HG03571 (cell line): ENCODE results near the gene GFOD1.
"Not testable (repeated sequence)": the region's sequence is repeated elsewhere in the genome, so short reads cannot be mapped to it uniquely, and the experiment has no call there.

Experiments used
- ATAC-seq: cut with Tn5 transposase; IDR thresholded peaks from one replicate; pipeline ENCODE4 v1.9.1; 2021; ENCODE audit not compliant: unreplicated experiment

The GFOD1 gene

DNA sequence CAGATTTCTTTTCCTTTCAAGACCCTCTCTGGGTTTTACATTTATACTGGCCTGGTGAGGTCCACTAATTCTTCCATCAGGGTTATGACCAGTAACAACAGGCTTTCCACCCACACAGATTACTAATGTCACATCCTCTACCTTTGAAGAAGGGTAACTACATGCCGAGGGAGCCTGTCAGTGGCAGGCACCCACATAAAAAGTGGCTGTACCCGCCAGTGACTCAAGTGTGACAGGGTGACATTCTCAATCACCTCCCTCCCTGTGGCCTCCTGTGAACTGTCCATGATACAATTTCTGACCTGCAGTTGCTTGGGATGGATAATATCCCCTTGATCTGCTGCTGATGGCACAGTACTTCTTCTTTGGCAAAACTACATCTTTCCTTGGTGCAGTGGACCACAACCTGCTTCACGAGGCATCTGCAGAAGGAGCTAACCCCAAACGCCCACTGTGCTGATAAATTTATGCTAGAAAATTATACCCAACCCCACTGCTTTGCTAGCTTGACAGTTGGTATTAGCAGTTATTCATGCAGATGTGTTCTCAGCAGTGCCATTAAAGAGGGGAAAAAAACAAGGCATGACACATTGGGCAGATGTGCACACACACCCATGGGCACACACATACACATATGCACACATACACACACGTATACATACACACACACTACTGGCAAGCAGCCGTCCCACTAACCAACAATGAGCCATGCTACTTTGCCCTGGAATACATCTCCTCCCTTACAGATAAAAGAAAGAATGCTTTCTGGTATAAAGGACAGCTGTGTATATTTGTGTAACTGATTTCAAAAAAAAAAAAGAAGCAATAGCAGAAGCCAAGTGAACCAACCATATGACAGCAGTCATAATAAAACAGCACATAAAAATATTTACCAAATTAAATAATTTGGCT, 20.8 kb downstream of the GFOD1 start:
- no peak for ATAC-seq

DNA sequence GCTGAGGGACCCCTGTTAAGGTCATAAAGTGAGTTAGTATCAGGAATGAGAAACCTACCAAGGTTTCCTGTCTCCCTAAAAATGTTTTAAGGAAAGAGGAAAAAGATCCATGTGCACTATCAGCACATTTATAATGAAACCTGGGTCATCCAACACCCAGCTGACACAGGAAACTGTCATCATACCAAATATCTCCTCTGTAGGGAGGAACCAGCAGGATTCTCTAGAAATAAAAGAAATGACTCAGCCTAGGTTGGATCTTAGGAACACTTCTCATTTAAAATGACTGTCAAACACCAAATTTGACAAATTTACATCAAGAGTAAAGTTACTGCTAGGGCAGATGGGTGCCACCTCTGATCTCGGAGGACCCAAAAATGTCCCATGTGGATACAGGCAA, 21.7 kb downstream of the GFOD1 start:
- no peak for ATAC-seq

DNA sequence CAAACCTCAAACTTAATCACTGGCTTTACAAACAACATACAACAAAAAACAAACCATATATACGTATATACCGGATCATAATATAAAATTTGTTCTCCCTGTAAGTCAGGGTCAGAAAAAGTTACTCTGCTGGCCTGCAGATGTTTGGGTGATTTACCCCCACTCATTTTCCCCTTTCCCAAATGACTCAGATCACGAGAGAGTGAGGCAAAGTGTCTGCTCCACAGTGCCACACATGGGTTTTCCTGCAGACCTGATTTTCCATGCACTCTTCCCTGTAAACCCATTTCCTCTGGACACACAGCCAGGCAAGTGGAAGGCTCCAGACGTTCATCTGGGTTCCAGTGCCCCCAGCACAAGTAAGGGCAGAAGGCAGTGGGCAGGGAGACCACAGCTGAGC, 23.5 kb downstream of the GFOD1 start:
- no peak for ATAC-seq

DNA sequence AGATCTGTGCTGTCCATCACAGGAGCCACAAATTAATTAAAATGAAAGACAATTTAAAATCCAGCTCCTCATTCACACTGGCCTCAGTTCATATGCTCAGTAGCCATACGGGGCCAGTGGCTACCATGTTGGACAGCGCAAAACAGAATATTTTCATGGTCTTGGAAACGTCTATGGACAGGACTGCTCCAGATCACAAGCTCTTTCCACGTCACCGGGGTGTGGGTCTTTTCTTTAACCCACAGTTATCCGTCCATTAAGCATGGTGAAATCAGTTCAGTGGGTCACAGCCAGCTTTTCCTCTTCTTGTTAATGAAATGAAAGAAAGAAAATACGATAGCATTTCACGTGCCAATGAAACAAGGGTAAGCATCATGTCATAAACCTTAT, 24.1 kb downstream of the GFOD1 start:
- no peak for ATAC-seq

DNA sequence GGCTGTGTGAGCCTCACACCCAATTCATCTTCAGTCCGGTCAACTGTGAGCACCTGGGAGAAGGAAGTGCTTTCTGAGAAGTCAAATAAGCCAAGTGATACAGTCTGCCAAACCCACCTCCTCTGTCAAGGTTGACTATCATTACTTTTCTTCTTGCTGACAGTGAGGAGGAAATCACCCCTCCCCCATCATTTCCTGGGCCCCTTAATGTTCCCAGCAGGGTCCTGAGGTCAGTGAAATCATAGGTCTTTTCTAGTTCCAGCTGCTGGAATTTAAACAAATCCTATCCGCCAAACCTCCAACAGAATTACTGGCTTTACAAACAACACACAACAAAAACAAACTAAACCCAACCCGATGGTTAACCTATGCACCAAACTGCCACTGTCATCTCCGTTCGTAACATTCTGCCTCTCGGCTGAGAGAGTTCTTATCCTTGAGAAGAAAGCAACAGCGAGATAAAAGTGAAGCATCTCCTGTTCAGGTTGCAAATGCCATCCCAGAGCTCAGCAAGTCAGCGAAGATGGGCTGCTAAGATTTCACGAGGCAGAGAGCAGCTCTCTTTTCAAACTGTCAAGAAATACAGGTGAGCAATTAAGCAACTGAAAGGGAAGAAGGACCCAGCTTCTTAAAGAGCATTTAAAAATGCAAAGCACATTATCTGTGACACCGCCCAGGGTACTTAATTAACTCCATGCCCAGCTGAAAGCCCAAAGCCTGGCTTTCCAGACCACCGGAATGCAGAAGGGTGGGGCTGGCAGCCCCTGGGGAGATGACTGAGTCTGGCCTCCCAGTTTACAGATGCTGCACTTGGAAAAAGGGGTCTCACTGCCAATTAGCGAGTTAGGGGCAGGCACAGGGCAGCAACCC, 24.7 kb downstream of the GFOD1 start:
- ATAC-seq: no peak

DNA sequence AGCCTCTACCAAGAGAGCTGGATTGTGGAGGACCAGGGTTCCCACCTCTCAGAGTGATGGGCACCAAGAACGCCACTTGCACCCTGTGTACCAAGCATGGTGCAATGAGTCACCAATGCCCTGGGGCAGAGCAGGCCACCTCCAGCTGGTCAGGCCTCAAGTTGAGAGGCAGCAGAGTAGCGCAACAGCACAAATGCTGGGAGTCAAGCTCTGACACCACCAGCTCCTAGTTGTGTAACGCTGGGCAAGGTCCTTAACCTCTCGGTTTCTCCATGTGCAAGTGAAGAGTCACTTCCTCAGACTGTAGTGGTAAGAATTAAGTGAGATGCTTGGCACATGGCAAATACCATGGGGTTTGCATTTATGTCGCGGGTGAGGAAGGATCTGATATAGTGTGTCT, 25.6 kb downstream of the GFOD1 start:
- ATAC-seq: no peak

DNA sequence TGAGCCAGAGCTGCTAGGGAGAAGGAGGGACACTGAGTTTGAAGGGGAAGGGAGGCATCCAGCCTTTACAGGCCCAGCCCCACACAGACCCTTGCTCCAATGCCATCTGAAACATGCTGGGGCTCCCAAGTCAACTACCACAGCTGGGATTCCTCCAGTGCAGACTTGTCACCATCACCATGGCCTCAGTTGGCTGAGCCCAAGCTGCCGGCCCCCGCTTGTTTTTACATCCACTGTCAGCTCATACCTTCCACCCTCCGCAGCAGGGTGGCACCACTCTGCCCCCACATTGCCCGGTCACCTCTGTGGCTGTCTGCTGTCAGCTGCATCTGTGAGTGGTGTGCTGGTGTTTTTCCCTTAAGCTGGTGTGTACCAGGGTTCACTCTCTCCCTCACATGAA, 26.1 kb downstream of the GFOD1 start:
- ATAC-seq: no peak

DNA sequence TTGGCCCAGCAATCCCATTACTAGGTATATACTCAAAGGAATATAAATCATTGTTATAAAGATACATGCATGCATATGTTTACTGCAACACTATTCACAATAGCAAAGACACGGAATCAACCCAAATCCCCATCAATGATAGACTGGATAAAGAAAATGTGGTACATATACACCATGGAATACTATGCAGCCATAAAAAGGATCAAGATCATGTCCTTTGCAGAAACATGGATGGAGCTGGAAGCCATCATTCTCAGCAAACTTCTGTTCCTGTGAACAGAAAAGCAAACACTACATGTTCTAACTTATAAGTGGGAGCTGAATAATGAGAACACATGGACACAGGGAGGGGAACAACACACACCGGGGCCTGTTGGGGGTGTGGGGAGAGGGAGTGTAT, 27.1 kb downstream of the GFOD1 start:
- not testable (repeated sequence) for ATAC-seq

DNA sequence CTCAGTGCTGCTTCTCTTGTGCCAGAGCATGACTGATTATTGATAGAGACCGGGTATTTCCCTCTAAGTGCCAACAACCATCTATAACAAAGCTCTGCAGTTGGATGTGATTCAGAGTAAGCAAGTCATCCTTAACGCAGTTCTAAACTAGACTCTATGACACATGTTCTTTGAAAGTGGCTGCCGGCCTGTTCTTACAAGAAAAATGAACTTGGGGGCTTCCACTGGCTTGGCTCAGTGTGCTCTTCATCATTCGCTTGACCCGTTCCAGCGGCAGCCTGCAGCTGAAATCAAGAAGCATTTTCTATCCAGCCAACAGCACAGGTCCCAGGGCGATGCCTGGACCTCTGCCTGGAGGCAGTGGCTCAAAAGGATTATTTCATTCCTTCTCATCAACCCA, 29.8 kb downstream of the GFOD1 start:
- ATAC-seq: no peak

DNA sequence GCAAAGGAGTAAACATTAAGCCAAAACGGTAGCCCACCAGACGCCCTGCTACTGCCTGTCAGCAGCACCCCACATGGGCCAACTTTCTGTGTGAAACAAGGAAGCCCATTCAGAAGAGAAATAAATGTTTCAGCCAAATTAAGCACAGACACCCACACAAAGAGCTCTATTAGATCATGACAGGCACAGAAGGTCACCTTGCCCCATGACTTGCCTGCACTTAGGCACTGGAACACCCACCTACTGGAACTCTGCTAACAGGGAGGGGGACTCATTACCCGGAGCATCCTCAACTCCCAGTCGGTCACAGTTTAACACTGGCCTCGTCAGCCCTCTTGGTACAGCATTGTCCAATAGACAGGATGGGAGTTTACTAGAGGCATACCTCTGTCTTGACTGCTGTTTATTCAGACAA, 31.8 kb downstream of the GFOD1 start:
- no peak for ATAC-seq

DNA sequence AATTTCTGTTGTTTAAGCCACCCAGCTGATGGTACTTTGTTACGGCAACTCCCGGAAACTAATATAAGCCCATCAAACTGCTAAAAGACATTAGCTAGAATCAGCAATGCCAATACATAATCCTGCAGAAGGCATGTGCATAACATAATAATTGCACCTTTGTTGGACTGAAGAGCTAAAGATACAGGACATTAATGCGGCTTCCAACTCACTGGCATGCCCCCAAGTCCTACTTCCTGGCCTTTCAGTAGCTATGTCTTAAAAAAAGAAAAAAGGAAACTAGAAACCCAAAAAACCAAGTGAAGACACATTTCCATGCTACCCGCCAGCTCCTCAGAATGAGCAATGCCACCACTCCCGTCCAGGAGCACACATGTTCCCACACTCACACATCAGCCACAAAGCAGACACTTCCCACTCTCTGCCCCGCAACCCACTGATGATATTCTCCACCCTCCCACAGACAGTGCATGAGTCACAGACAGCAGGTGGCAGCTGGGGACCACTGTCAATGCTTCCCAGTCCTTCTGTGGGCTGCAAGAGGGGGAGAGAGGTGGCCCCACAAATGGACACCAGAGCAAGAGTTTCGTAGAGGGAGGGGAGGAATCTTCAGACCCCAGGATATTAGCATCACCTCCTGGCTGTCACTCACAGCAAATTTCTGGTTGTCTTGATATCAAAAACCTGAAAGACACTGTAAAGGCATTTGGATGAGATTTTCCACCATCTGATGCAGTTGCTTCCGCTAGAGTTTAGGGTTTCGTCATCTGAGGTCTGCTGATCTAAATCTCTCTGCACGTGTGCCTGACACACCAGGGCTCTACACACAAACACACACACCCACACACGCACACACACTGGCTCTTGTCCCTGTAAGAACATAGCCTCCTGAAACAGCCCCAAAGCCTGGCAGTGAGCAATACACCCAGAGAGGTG, 32.8 kb downstream of the GFOD1 start:
- no peak for ATAC-seq

DNA sequence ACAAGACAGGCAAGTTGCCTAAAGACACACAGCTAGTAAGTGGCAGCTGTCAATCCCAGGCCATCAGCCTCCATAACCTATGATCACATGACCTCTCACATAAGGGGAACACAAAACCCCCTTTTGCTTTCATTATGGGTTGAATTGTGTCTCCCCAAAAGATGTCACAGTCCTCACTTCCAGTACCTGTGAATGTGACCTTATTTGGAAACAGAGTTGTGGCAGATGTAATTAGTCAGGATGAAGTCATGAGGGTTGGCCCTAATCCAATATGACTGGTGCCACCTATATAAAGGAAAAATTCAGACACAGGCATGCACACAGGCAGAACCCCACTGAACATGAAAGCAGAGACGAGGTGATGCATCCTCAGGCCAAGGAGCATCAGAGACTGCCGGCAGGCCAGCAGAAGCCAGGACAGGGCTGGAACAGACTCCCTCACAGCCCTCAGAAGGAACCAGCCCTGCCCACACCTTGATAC, 33.6 kb downstream of the GFOD1 start:
- ATAC-seq: no peak

DNA sequence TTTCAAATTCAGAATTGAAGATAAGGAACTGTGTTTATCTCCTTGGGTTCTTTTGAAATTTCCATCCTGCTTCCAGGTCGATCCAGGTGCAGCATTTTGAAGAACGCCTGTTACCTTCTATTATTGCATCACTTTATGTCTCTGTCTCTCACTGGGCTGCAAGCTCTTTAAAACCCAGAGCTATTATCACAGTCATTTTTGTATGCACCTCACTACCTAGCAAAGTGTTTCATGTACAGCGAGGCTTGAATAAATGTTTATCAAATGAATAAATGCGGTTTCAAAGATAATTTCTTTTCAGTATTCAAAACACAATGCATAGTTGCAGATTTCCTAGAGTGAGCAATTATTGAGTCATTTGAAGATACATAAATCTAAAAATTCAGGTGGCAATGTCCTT, 34.2 kb downstream of the GFOD1 start:
- no peak for ATAC-seq

DNA sequence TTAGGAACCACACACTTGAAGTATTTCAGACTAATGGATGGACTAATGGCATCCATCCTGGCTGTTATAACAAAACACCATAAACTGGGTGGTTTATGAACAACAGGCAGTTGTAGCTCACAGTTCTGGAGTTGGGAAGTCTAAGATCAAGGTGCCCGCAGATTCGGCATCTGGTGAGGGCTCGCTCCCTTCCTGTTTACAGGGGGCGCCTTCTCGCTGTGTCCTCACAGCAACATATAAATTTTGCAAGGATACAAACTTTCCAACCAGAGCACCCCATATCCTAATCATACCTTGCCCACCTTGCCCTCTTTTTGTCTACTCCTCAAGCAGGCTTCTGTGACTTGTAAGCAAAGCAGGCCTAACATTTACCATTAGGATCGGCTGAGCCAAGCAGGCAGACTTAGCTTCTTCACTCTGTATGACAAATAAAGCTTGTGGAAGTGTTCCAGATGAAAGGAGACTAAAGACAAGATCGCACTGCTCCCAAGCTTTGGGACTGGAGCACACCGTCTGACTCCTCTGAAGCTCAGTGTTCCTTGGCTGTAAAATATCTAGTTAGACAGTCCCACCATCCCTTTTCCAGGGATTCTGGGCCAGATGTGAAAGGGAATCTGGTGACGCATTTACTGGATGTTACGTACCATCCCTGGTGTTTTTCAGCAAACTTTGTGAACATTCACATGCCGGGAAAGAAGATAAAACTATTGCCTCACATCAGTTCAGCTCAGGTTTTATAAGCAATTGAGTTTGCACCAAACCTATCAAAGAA, 34.9 kb downstream of the GFOD1 start:
- ATAC-seq: no peak

DNA sequence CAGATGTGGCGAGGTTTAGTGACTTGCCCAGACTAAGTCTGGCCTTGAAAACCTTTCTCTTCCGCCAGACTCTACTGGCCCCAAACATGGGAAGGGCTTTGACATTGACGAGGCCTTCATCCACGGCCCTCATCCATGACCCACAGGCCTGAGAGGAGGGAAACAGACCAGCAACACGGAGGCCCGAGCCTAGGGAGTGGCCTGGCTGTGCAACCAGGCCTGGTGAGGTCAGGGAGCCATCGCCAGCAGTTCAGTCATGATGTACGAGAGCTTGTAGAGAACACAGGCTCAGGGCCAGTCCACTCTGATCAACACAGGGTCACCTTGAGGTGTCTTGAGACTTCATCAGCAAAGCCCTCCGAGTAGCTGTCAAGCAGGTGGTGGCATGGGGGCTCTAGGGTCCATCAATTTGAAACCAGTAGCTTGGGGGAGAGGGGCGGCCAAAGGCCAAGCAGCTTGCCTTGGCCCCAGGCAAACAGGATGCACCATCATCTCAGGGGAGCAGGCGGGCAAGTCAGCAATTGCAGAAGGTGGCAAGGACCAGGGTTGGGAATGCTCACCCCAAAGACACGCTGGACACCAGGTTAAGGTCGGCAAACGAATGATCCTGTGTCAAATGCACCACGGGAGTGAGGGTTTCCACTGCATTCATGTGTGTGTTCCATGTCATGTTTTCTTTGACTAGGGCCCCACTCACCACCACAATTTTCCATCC, 36.1 kb downstream of the GFOD1 start:
- ATAC-seq: no peak

DNA sequence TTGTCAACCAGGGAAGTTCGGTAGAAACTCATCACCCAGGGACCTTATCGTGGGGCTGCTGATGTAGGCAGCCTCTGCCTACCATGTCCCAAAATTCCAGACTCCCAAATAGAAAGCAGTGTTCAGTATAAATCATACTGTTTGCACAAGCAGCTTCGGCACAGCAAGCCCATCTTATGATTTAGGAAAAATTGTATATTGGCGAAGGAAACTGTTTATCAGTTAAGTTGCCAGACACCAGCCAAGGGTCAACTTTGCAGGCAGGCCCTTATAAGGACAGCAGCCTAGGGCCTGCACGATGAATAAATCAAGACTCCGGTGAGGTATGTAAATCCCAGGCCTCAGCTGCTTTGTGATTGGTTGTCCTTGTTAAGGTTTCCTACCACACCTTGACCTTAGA, 36.8 kb downstream of the GFOD1 start:
- ATAC-seq: no peak

DNA sequence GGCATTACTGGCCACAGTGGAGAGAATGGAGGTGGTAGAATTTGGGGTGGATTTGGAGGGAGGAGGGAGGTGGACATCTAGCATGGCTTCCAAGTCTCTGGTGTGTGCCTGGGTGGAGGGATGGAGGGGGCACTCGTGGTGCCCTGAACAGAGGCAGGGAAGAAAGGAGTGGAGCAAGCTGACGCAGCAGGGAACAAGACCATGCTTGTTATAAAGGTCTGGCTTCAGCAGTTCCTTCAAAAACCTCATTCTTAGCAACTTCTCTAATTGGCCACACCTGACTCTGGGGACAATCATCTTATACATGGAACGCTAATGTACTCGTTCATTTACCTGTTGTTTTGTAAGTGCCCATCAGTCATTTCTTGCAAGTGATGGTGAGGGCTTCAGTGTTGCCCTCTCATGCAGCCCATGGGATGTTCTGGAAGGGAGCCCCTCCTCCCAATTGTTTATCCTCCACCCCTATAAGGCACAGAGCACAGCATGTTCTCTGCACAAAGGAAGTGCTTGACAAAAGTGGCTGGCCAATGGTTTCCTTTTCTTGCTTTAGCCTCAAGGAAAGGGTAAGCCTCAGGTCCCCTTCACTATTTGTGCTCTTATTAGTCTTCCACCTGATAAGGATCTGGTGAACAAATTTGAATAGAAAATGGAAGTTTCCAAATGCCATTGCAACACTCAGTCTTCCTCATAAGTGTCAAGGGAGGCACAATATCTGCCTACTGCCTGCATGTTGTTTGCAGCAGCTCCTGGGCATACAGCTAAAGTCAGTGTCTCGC, 39.3 kb downstream of the GFOD1 start:
- no peak for ATAC-seq

DNA sequence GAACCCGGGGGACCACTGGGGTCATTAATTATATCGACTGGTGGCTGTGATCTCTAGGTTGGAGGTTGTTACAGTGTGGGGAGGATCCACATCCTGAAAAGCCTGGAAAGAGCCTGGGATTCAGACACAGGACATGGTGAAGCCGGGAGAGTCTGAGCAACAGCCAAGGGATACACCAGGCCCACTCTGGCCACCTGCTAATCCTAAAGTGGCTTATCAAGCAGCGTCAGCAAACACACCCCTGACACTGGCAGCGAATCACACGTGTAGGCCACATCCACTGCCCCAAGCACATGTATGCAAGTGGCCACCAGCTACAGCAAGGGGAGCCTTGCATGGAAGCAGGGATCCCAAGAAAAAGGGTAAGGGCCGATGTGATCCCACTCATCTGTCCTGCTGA, 41.0 kb downstream of the GFOD1 start:
- no peak for ATAC-seq

DNA sequence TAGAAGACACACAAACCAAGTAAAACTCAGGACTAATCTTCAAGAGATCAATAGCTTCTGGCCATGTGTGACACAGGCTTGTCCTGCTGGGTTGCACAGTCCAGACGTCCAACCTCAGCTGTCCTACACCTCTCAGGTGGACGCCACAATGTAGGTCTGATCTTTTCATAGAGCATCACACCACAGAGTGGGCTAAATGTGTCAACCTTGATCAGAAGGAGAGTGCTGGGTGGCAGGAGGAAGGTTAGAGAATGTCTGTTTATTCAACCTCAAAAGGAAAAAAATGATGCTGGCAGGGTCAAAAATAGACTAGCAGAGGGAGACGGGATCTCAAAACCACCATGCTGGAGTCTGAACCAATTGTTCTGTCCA, 41.7 kb downstream of the GFOD1 start:
- ATAC-seq: no peak
